Left ventricle myocardium superior (tissue), 1 donor: ENCODE measurements around the gene RNF208. TPM values are rescaled to one million over a fixed set of nuclear protein-coding genes. Genes with fewer than 3 reads are reported as not detected.

Experiments
- ATAC-seq: fragments of 200-7000 bp; cut with Tn5 transposase; one replicate; pipeline ENCODE4 v1.9.1; 2020; ENCODE audit warnings: mild to moderate bottlenecking, moderate library complexity
- DNase-seq: peaks from one replicate; pipeline ENCODE4 v3.0.0-alpha.2; 2020
- intact Hi-C: fragments of 100-400 bp; cut with micrococcal nuclease; formaldehyde crosslinking; loops from one replicate; pipeline ENCODE4 v1.11.0; 2022
- total RNA-seq: library from RNA; stranded (reverse); fragmentation: NEBNext Ultra II Directional; extraction: Animal tissue kit (Norgen Biotek cat#: 25700); gene quantifications from one replicate; pipeline ENCODE4 v1.2.1, GENCODE V29; 2021
- donor health status: DM: no; HTN: yes; CAD: no; lungs with severe emphysema.

RNF208 gene
- total RNA-seq, 1 donor from 2014 or later, result 29.7 TPM

DNA sequence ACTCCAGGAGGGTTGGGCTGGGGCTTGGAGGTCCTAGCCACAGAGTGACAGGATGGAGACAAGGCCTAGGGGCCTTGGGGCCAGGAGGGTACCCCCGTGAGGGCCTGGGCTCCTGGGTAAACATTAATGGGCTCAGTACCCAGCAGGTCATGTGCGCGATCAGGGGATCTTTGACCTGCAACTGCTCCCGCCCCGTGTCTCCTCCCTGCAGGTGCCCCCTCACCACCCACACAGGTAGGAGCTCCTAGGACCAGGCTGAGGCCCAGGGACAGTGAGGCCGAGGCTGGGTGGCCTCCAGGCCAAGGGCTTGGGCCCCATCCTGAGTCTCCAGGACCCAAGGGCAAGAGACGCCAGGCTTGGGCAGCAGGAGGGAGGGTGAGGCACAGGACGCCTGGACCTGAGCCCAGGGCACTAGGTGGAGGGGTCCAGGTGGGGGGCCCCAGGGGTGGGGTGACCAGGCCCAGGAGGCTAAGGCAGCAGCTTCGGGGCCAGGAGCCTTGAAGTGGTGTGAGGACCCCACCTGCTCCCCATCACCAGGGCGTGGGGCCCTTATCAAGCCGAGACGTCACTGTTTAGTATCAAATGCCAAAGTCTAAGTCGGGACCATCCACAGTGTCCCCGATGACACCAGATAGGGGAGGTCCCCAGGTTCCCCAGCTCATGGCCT is 8.8 kb upstream of the RNF208 start, which contains the start of gene SLC34A3:
Gene SLC34A3 (plus strand): TSS at position 197 of the 667 bp plus-strand sequence. CDS start 802 bp downstream, outside the sequence.
- DNase-seq (no peak), ATAC-seq (no peak)
- intact Hi-C loops, result loop anchor here (10.0 kb wide), 1 partner anchor 106 kb away; no protein-coding TSS in a partner anchor

DNA sequence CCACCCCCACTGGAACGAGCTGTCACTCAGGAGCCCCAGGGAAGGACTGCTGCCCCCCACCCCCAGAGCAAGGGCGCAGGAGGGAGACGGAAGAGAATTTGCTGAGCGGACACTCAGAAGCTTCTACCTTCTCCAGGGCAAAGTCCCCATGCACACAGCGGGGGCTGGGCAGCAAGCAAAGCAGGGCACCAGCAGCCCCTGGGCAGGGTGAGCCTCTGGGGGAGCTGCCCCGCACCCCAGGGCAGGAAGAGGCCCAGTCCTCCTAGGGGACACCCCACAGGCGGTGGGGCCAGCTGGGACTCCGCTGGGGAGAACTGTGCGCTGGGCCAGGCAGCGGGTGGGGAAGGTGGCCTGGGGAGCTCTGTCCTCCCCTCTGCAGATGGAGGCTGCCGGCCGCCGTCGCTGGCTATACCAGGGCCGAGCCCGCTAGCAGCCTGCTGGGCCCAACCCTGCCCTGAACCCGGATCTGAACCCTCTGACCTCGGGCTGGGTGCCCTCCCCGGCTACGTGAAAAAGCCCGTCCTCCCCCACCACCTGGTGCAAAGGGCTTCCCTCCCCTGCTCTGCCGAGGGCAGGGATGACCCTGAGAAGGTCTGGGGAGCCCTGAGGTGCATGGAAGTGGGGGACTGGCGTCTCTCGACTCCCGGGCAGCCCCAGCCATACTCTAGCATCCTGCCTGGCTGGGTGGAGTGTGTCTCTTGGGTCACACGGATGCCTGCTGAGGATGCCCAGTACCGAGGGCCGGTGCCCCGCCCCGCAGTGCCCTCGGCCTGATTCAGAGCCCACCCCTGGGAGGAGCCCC is 8.1 kb upstream of the RNF208 start:
- DNase-seq (no peak), ATAC-seq (no peak)

DNA sequence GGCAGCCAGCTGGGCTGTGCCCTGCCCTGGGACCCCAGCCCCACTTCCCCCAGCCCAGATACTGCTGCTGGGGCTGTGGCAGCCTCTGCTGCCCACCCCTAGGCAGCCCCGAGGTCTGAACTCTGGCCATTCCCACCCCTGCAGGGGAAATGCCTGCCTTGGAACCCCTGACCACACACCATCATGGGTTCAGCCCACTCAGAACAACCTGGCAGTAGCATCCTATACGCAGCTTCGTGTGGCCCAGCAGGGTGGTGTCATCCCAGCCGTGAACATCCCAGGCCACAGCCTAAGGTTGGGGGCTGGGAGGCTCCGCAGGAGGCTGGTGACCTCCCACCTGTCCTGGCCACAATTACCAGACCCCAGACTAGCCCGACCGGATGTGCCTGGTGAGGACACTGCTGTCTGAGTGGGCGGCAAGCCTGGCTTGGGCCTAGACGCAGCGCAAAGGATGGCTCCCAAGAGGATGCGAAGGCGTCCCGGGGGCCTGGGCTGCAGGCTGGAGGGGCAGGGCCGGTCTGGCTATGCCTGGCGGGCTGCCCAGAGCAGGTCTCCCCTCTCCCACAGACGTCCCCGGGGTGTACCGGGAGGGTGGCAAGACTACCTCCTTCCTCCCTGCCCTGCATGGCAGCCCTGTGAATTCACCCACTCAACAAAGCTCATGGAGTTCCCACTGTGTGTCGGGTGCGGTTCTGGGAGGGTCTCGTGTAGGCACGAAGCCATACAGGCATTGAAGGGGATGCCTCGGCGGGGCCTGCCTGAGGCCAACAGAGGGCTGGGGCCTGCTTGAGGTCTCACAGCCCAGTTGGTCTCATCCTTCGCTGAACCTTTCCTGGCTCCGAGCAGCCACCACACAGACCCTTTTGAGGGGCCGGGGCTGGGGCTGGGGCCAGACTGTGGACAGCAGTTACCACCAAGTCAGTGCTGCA is 7.2 kb upstream of the RNF208 start:
- ATAC-seq (no peak), DNase-seq (no peak)
- intact Hi-C loops, result no loop called here

More for the DNA sequence above, 8.1 kb upstream of the RNF208 start:
- intact Hi-C loops, result loop anchor here (10.0 kb wide), 1 partner anchor 105 kb away; no protein-coding TSS in a partner anchor

DNA sequence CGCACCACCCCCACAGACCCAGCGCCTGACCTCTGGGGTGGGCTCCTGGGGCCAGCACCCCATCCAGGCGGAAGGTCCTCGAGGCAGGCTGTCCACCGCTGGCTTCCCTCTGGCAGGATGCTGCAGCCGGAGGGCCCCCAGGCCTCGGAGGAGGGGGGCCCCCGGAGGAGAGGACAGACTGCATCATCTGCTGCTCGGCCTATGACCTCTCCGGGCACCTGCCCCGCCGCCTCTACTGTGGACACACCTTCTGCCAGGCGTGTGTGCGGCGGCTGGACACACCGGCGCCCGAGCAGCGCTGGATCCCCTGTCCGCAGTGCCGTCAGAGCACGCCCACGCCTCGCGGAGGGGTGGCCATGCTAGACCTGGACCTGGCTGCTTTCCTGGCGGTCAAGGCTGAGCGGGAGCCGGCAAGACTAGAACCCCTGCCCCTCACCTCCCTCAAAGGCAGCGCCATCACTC is 6.5 kb upstream of the RNF208 start:
- no peak for DNase-seq
- ATAC-seq, result no peak
- intact Hi-C loops, result no loop called here

DNA sequence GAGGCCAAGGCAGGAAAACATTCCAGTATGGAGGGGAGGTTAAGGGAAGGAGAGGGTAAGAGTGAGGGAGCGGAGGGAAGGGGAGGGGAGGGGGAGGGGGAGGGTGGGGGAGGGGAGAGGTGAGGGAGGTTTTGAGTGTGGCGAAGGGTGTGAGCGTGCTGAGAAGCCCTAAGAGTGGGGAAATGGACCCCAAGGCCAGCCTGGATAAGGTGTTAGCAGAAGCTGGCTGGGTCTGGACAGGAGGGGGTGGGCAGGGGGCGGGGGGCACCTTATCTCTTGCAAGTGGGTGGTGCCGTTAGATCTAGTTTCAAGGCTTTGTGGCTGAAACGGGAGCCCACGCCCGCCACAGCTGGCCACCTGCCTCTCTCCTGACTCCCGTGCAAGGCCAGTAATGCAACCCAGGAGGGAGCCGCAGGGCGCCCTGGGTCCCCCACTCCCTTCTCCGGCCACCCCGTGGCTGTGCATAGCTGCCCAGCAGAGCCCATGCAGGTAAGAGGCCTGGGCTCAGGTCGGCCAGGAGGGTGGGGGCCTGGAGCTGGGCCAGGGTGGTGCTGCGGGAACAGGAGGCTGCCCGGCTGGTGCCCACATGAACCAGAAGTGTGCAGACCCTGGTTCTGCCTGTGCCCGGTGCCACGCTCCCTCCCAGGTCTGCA is 5.9 kb upstream of the RNF208 start:
- no peak for ATAC-seq
- intact Hi-C loops, result no loop called here
- DNase-seq, result no peak

DNA sequence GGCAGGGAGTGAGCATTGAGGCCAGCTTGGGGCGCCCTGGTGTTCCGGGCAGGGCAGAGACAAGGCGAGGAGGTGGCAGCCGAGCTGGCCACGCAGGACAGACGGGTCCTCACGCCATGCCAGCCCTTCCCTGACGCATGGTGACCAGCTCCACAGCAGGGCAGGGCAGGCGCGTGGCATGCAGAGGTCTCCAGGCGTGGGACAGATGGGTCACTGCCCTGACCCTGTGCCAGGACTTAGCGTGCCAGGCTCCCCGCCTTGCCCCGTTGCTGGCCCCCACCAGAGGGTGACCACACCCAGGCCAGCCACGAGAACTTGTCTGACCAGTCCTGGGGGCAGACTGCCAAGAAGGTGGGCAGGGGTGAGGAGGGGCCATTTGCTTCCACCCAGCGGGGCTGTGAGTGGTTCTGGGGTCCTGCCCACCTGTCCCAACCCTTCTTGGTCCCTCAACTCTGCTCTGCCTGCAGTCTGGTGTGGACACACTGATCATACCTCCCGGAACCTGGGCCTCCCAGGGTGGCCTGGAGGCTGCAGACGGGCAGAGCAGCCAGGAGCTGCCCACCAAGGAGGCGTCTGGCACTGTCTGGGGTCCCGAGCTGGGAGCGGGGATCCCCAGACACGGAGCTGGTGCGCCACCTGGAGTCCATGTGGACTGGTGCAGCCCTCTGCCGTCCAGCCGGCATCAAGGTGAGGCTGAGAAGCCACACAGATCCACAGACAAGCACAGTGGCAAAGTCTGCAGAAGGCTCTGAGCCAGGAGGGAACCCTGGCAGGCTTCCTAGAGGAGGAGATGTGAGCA is 5.2 kb upstream of the RNF208 start, which contains the start of gene RNF224:
Gene RNF224 (plus strand): TSS at position 449 of the 799 bp plus-strand sequence. CDS start 834 bp downstream, outside the sequence.
- intact Hi-C loops, result no loop called here
- peak; percentile 86 for DNase-seq
- ATAC-seq, result peak; percentile 32

DNA sequence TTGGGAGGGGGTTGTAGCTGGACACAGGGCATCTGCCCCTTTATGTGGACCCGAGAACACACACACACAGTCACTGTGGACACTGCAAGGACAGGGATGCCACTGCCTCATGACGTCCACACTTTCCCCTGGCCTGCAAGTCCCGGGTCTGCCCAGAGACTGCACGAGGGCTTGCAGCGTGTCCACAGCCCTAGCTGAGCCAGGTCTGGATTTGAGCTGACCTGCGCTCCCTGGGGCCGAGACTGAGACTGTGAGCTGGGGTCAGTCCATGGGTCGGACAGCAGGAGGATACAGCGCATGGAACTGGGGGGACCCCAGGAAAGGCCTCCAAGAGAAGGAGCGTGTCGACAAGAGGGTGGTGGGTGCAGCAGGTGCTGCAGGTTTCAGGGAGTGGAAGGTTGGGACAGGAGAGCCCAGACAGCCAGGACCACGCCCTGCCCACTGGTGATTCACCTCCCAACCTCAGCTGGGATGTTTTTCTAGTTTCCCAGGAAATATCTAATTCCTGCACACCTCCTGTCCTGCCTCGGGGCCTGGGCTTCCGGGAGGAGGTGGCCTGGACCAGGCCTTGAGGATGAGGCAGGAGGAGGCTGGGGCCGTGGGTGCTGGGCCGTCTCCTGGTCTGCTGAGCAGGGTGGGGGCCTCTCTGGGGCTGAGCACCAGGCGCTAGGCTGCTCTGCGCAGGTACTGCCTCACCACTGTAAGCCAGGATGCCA is 4.5 kb upstream of the RNF208 start:
- no peak for ATAC-seq
- intact Hi-C loops, result no loop called here
- DNase-seq, result no peak

DNA sequence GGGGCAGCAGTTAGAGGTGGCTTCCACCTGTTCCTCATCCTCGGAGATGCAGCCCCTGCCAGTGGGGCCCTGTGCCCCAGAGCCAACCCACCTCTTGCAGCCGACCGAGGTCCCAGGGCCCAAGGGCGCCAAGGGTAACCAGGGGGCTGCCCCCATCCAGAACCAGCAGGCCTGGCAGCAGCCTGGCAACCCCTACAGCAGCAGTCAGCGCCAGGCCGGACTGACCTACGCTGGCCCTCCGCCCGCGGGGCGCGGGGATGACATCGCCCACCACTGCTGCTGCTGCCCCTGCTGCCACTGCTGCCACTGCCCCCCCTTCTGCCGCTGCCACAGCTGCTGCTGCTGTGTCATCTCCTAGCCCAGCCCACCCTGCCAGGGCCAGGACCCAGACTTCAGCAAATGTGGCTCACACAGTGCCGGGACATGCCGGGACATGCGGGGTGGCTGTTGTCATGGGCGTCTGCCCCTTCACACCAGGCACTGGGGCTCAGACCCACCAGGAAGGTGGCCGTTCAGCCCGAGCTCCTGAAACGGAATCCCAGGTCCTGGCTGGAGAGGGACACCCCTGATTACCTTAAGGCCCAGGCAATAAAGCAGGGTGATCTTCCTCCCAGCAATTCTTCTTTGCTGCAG is 3.8 kb upstream of the RNF208 start:
- DNase-seq (no peak), ATAC-seq (no peak)

GRCh38 chr9:137224830-137225694 is 3.0 kb upstream of the RNF208 start, which contains the start of gene CYSRT1:
CYSRT1 (plus strand) TSS chr9:137225174; CDS start chr9:137225622, 448 bp downstream.
- ATAC-seq (no peak), DNase-seq (no peak)
- intact Hi-C loops, result no loop called here

More for the DNA sequence above, 3.8 kb upstream of the RNF208 start:
- intact Hi-C loops, result no loop called here

GRCh38 chr9:137223078-137223970 is 1.3 kb upstream of the RNF208 start:
- intact Hi-C loops, result no loop called here
- ATAC-seq, result peak; percentile 90

GRCh38 chr9:137221506-137222111 is 431 bp downstream of the RNF208 start:
- no peak for DNase-seq
- no peak for ATAC-seq
- intact Hi-C loops, result no loop called here

More at GRCh38 chr9:137223078-137223970, 1.3 kb upstream of the RNF208 start:
- DNase-seq, result peak; percentile 98

DNA sequence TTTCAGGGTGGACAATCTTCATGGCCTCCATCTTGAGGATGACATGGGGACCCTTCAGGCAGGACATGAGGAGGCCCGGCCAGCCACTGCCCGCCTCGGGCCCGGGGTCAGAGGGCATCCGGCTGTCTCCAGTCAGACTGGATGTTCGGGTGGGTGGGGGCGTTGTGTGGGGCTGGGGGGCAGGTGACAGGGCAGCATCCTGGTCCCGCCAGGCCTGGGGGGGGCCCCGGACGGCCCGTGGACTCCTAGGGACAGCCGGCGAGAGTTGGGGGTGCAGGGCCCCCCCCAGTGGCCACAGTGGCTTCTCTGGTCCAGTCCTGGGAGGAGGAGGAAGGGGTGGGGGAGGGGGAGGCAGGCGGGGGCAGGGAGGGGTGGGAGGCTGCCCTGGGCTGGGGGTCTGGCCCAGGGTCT is 940 bp downstream of the RNF208 start:
- DNase-seq, result no peak
- ATAC-seq, result no peak
- intact Hi-C loops, result no loop called here

DNA sequence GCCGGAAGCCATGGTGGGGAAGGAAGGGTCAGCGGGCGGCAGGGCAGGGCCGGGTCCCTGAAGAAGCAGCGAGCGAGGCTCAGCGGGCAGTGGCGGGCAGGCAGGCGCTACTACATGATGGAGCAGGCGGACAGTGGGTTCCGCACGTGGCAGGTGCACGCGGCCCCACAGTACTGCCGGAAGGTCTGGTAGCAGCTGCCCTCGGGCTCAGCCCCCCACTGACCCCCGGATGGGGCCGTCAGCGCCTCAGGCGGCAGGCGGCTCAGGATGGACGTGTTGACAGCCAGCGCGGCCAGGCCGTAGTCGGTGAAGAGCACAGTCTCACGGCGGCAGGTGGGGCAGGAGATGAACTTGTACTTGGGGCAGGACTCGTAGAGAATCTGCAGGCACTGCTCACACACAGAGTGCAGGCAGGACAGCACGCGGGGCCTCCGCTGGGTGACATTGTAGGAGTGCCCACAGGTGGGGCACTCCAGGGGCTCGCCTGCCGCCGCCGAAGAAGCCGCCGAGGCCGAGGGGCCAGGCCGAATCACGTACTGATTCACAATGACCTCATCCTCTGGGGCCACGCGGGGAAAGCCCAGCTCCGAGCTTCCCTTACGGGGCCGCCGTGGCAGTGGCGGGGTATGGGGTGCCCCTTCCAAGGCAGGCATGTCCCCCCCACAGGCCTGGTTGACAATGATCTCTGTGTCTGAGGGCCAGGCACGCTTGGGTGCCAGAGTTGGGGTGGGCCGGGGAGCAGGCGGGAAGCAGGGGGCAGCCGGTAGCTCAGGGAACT is 1.5 kb downstream of the RNF208 start:
- ATAC-seq (no peak), DNase-seq (no peak)
- intact Hi-C loops, result no loop called here
